ENCODE measurements around the gene PRAMEF25. TPM values are rescaled to one million over a fixed set of nuclear protein-coding genes. Genes with fewer than 3 reads are reported as not detected.
"Not testable (repeated sequence)": the region's sequence is repeated elsewhere in the genome, so short reads cannot be mapped to it uniquely, and the experiment has no call there.

The PRAMEF25 gene
- polyA plus RNA-seq (2012; ENCODE audit: missing spikeins) = not detected

GRCh38 chr1:13070474-13070873 lies at the start of gene PRAMEF25:
Gene PRAMEF25, plus strand, starts transcription at chr1:13070774. Its CDS starts 2,920 bp downstream, at chr1:13073694.
- not testable (repeated sequence) for FAIRE-seq; DNase-seq (ENCODE audit: insufficient read length)

GRCh38 chr1:13056475-13056874 lies 14.1 kb upstream of the PRAMEF25 start, which contains the start of gene PRAMEF27:
Gene PRAMEF27, minus strand, starts transcription at chr1:13056575. Its CDS starts 2,916 bp downstream, at chr1:13053659.
- DNase-seq (ENCODE audit: insufficient read length); FAIRE-seq: not testable (repeated sequence)

- DNase-seq (ENCODE audit: insufficient read length); FAIRE-seq: not testable (repeated sequence)
These were observed 46.2 kb downstream of the PRAMEF25 start, which contains the start of gene HNRNPCL2 for GRCh38 chr1:13116754-13117153. Gene HNRNPCL2, minus strand, starts transcription at chr1:13116854. Its CDS starts 454 bp downstream, at chr1:13116400.

All from GM12892 (cell line).